Measurements from ENCODE around the gene GCM1. TPM values are rescaled to one million over a fixed set of nuclear protein-coding genes. Genes with fewer than 3 reads are reported as not detected.

GCM1 gene
- total RNA-seq, 4 donors from 2014 or later: not detected

- TF ChIP-seq POLR2AphosphoS5 (IDR thresholded peaks at IDR 0.05): no peak
- no peak for TF ChIP-seq POLR2A (IDR thresholded peaks at IDR 0.05)
- no peak for TF ChIP-seq EP300 (IDR thresholded peaks at IDR 0.05)
- no peak for TF ChIP-seq CTCF (IDR thresholded peaks at IDR 0.05)
- Histone ChIP-seq H3K27me3 (no peaks in the 10 kb centered on the region), H3K36me3 (no peaks in the 10 kb centered on the region), H3K4me3 (no peak overlapping the region), H3K9me3 (no peaks in the 10 kb centered on the region), H3K27ac (no peak overlapping the region), H3K4me1 (no peaks in the 10 kb centered on the region)
- no peak for ATAC-seq
- WGBS, 2 donors (ENCODE audit: low coverage in 1 of 2): 76 to 88% methylated on average over 2 of the region's 2 CpGs
These were observed 40.2 kb upstream of the GCM1 start for GRCh38 chr6:53188833-53189232.

- ATAC-seq: no peak
- Histone ChIP-seq H3K4me1 (no peaks in the 10 kb centered on the region), H3K9me3 (no peaks in the 10 kb centered on the region), H3K4me3 (no peak overlapping the region), H3K36me3 (no peaks in the 10 kb centered on the region), H3K27me3 (no peaks in the 10 kb centered on the region), H3K27ac (no peak overlapping the region)
- TF ChIP-seq EP300 (IDR thresholded peaks at IDR 0.05) (no peak), CTCF (IDR thresholded peaks at IDR 0.05) (no peak), POLR2AphosphoS5 (IDR thresholded peaks at IDR 0.05) (no peak), POLR2A (IDR thresholded peaks at IDR 0.05) (no peak)
- WGBS, 2 donors (ENCODE audit: low coverage in 1 of 2): 94 to 100% methylated on average over 2 to 3 of the region's 5 CpGs
These were observed 32.0 kb upstream of the GCM1 start for GRCh38 chr6:53180678-53181077.

GRCh38 chr6:53179961-53180651, 31.5 kb upstream of the GCM1 start:
- no peak overlapping the region for H3K4me3 ChIP-seq
- no peaks in the 10 kb centered on the region for H3K9me3 ChIP-seq
- no peaks in the 10 kb centered on the region for H3K27me3 ChIP-seq
- no peak for TF ChIP-seq CTCF (IDR thresholded peaks at IDR 0.05)
- TF ChIP-seq POLR2A (IDR thresholded peaks at IDR 0.05): no peak
- no peak for TF ChIP-seq EP300 (IDR thresholded peaks at IDR 0.05)
- TF ChIP-seq POLR2AphosphoS5 (IDR thresholded peaks at IDR 0.05): no peak
- no peaks in the 10 kb centered on the region for H3K36me3 ChIP-seq
- WGBS, 2 donors (ENCODE audit: low coverage in 1 of 2): 46 to 49% methylated on average over 6 to 8 of the region's 8 CpGs
- H3K4me1 ChIP-seq: peaks cover 0 to 2% (median 0%) of the 10 kb centered on the region in 3 donors
- H3K27ac ChIP-seq: peak overlapping the region in 1 of 4 donors; percentile 1
- no peak for ATAC-seq

- Histone ChIP-seq H3K36me3 (no peaks in the 10 kb centered on the region), H3K27me3 (no peaks in the 10 kb centered on the region), H3K9me3 (no peaks in the 10 kb centered on the region), H3K4me1 (peaks cover 0 to 10% (median 0%) of the 10 kb centered on the region in 3 donors), H3K4me3 (no peak overlapping the region), H3K27ac (no peak overlapping the region)
- no peak for ATAC-seq
- 53 to 100% methylated on average over 1 of the region's 1 CpG for WGBS, 2 donors (ENCODE audit: low coverage in 1 of 2)
- no peak for TF ChIP-seq EP300 (IDR thresholded peaks at IDR 0.05)
These were observed 30.3 kb upstream of the GCM1 start for GRCh38 chr6:53178837-53179432.

- TF ChIP-seq CTCF (IDR thresholded peaks at IDR 0.05): no peak
- no peak for TF ChIP-seq POLR2AphosphoS5 (IDR thresholded peaks at IDR 0.05)
- no peak for TF ChIP-seq POLR2A (IDR thresholded peaks at IDR 0.05)
- Histone ChIP-seq H3K9me3 (no peaks in the 10 kb centered on the region), H3K27me3 (no peaks in the 10 kb centered on the region), H3K27ac (no peak overlapping the region), H3K4me1 (peaks cover 0 to 10% (median 0%) of the 10 kb centered on the region in 3 donors), H3K4me3 (no peak overlapping the region), H3K36me3 (no peaks in the 10 kb centered on the region)
- no peak for ATAC-seq
- 20 to 78% methylated on average over 1 of the region's 2 CpGs for WGBS, 2 donors (ENCODE audit: low coverage in 1 of 2)
These were observed 26.4 kb upstream of the GCM1 start for GRCh38 chr6:53175027-53175426.

Data from gastroesophageal sphincter (tissue), 4 donors.